Omental fat pad (tissue), 4 donors: ENCODE results near the gene SP1. TPM values are rescaled to one million over a fixed set of nuclear protein-coding genes. Genes with fewer than 3 reads are reported as not detected.
A peak's percentile ranks its signal among the peaks of the same experiment; 100 is the strongest.
"Not testable (repeated sequence)": the region's sequence is repeated elsewhere in the genome, so short reads cannot be mapped to it uniquely, and the experiment has no call there.

Source experiments
- ATAC-seq: fragments of 150-250 bp; one replicate; pipeline ENCODE4 v1.9.1; 2016; ENCODE audit warnings: mild to moderate bottlenecking, moderate library complexity; ENCODE audit not compliant: low FRiP score
- DNase-seq: peaks from one replicate; pipeline ENCODE4 v3.0.0-alpha.2; 2019; ENCODE audit warnings: low spot score
- total RNA-seq, 4 donors: library from RNA; depleted of rRNA; stranded (reverse); fragments of >200 nt; gene quantifications; one replicate each; pipeline ENCODE4 v1.1.0, GENCODE V29; 2016
- TF ChIP-seq, protein P1 (sequence below), 3 donors: fragments of 450-650 bp; IDR thresholded peaks; one replicate each; pipeline ENCODE4 v1.5.1; 2016 to 2017; ENCODE audit warnings: antibody characterized with exemption in 3 of 3, mild to moderate bottlenecking in 3 of 3, moderate library complexity in 2 of 3

Gene SP1
- total RNA-seq, 4 donors from 2014 or later, result 53.1 to 73.8 (median 62.2) TPM

DNA sequence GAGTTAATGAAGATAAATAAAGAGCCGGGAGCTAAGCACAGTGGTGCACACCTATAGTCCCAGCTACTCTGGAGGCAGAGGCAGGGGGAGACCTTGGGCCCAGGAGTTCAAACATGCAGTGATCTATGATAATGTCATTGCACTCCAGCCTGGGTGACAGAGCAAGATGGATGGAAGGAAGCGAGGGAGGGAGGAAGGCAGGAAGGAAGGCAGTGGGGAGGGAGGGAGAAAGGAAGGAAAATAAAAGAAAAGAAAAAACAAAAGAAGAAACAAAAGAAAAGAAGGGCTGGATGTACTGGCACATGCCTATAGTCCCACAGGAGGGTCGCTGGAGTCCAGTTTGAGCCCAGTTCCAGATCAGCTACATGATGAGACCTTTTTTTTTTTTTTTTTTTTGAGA, 24.9 kb upstream of the SP1 start:
- TF ChIP-seq, protein P1, sequence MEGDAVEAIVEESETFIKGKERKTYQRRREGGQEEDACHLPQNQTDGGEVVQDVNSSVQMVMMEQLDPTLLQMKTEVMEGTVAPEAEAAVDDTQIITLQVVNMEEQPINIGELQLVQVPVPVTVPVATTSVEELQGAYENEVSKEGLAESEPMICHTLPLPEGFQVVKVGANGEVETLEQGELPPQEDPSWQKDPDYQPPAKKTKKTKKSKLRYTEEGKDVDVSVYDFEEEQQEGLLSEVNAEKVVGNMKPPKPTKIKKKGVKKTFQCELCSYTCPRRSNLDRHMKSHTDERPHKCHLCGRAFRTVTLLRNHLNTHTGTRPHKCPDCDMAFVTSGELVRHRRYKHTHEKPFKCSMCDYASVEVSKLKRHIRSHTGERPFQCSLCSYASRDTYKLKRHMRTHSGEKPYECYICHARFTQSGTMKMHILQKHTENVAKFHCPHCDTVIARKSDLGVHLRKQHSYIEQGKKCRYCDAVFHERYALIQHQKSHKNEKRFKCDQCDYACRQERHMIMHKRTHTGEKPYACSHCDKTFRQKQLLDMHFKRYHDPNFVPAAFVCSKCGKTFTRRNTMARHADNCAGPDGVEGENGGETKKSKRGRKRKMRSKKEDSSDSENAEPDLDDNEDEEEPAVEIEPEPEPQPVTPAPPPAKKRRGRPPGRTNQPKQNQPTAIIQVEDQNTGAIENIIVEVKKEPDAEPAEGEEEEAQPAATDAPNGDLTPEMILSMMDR (IDR thresholded peaks at IDR 0.05), result no peak
- ATAC-seq, result no peak
- DNase-seq, result no peak

DNA sequence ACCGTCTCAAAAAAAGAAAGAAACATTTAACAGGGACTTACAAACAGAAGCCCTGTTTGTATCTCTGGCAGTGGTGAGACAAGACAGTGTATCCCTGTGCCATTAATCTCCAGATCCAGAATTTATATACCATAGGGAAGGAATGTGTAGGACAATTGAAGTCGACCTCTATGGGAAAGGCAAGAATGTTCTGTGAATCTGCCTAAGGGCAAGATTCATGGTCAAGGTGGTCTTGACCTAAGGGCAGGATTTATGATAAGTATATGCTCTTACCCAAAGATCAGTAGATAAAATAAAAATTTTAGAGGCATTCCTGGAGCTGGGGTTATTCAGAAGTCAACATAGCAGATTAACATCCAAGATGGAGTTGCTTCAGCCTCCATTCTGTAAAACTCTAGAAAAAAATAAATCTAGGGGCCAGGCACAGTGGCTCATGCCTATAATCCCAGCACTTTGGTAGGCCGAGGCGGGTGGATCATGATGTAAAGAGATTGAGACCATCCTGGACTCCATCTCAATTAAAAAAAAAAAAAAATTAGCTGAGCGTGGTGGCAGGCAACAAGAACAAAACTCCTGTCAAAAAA, 21.0 kb upstream of the SP1 start:
- ATAC-seq, result no peak
- TF ChIP-seq, protein P1 (IDR thresholded peaks at IDR 0.05), result no peak
- DNase-seq, result no peak

DNA sequence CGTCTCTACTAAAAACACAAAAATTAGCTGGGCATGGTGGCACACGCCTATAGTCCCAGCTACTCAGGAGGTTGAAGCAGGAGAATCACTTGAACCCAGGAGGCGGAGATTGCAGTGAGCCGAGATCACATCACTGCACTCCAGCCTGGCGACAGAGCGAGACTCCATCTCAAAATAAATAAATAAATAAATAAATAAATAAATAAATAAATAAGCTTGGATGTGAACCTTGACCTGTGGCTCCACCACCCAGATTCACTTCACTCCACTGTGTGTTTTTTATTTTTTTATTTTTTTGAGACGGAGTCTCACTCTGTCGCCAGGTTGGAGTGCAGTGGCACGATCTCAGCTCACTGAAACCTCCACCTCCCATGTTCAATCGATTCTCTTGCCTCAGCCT, 18.3 kb upstream of the SP1 start:
- DNase-seq, ATAC-seq: not testable (repeated sequence)

DNA sequence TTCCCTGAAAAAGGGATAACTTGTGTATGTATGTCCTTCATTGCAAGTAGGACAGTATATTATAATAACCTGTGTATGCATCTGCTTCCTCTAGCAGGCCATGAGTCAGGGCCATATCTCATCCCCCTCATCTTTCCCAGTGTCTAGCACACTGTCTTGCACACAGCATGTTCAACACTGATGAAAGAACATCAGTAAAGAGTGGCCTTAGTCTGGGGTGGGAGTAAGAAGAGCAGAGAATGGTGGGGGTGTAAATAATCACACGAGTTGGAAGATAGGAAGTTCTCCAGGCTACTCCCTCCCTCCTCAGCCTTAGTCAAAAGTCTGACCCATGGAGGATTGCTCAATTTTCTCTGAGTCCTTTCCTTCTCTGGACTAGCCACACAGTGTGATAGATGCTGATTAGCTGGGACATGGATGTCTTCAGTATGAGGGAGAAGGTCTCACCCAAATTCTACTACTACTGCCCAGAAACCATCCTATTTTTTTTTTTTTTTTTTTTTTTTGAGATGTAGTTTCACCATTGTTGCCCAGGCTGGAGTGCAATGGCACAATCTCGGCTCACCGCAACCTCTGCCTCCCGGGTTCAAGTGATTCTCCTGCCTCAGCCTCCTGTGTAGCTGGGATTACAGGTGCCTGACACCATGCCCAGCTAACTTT, 14.6 kb upstream of the SP1 start:
- DNase-seq, result no peak
- TF ChIP-seq, protein P1 (IDR thresholded peaks at IDR 0.05), result no peak
- peak; percentile 84 for ATAC-seq

DNA sequence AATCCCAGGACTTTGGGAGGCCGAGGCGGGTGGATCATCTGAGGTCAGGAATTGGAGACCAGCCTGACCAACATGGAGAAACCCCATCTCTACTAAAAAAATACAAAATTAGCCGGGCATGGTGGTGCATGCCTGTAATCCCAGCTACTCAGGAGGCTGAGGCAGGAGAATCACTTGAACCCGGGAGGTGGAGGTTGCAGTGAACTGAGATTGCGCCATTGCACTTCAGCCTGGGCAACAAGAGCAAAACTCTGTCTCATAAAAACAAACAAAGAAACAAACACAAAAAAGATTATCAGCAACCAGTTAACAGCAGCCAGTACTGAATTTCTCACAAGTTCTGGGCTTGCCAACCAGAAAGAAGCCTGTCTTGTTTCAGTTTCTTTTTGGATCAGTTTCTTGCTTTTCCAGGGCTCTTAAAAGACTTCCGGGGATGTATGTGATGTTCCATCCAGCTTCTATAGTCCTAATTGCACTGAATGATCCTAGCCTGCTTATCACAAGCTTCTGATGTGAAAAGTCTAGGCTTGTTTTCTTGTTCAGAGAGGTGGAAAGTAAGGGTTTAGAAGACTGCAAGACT, 6.3 kb upstream of the SP1 start:
- ATAC-seq, DNase-seq: not testable (repeated sequence)

DNA sequence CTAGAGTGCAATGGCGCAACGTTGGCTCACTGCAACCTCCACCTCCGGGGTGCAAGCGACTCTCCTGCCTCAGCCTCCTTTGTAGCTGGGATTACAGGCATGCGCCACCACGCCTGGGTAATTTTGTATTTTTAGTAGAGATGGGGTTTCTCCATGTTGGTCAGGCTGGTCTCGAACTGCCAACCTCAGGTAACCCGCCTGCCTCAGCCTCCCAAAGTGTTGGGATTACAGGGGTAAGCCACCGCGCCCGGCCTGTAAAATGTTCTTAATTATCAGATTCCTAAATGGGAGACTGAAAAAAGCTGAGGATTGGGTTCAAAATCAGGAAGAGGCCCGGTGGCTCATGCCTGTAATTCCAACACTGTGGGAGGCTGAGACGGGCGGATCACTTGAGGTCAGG, 5.7 kb upstream of the SP1 start:
- DNase-seq, ATAC-seq: not testable (repeated sequence)

DNA sequence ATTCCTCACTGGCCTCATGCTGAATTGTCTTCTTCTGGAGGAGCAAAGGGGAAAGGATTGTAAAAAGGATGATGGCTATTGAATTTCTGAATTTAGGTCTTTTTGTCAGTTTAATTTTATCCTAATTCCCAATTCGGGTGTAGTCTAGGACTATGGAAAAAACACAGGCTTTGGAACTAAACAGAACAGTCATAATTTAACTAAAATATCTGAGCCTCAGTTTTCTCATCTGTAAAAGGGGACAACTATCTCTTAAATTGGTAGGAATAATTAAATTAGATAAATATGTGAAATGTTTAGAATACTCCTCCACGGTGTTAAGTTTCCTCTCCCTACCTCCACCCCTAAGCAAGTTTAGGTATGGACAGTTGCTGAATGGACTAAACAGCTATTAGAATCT, 3.2 kb upstream of the SP1 start:
- no peak for DNase-seq
- ATAC-seq, result no peak

DNA sequence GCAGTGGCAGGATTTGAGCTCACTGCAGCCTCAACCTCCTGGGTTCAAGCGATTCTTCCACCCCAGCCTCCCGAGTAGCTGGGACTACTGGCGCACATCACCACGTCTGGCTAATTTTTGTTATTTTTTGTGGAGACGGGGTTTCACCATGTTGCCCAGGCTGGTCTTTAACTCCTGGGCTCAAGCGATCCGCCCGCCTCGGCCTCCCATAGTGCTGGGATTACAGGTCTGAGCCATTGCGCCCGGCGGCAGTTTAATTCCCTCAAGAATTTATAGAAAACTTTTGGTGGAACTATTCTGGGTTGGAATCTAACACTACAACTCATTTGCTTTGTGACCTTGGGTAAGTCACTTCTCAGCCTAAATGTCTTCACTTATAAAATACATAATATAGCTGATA, 1.8 kb upstream of the SP1 start:
- TF ChIP-seq, protein P1 (IDR thresholded peaks at IDR 0.05), result no peak
- DNase-seq (no peak), ATAC-seq (no peak)

More for the DNA sequence above, 3.2 kb upstream of the SP1 start:
- TF ChIP-seq, protein P1 (IDR thresholded peaks at IDR 0.05), result no peak
